ENCODE results near the gene PPP6R2. TPM values are rescaled to one million over a fixed set of nuclear protein-coding genes. Genes with fewer than 3 reads are reported as not detected.

Gene PPP6R2
- polyA plus RNA-seq, 1 experiment: 26.6 TPM

- H3K27ac ChIP-seq (ENCODE audit: low read depth, low read length): peak overlapping the region; percentile 31
- H3K27me3 ChIP-seq (ENCODE audit: control insufficient read depth, insufficient read depth, low read length): no peaks in the 10 kb centered on the region
- POLR2A ChIA-PET: no interaction called here
- TF ChIP-seq, protein P1, sequence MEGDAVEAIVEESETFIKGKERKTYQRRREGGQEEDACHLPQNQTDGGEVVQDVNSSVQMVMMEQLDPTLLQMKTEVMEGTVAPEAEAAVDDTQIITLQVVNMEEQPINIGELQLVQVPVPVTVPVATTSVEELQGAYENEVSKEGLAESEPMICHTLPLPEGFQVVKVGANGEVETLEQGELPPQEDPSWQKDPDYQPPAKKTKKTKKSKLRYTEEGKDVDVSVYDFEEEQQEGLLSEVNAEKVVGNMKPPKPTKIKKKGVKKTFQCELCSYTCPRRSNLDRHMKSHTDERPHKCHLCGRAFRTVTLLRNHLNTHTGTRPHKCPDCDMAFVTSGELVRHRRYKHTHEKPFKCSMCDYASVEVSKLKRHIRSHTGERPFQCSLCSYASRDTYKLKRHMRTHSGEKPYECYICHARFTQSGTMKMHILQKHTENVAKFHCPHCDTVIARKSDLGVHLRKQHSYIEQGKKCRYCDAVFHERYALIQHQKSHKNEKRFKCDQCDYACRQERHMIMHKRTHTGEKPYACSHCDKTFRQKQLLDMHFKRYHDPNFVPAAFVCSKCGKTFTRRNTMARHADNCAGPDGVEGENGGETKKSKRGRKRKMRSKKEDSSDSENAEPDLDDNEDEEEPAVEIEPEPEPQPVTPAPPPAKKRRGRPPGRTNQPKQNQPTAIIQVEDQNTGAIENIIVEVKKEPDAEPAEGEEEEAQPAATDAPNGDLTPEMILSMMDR (IDR thresholded peaks at IDR 0.05; ENCODE audit: low read depth, low read length): no peak
- H3K9me3 ChIP-seq (ENCODE audit: control insufficient read depth, insufficient read depth, low read length): no peaks in the 10 kb centered on the region; the same call in 1 of the 2 replicates
- CTCF ChIA-PET: no interaction called here
- no peak overlapping the region for H3K4me3 ChIP-seq (ENCODE audit: low read depth, low read length)
- DNase-seq (ENCODE audit: low read depth, low spot score): no peak
These were observed 5.7 kb upstream of the PPP6R2 start for GRCh38 chr22:50337262-50338041.

GRCh38 chr22:50338042-50338573, 5.0 kb upstream of the PPP6R2 start:
- ChIA-PET CTCF (no interaction called here), POLR2A (no interaction called here)
- no peak for DNase-seq (ENCODE audit: low read depth, low spot score)
- TF ChIP-seq, protein P1 (IDR thresholded peaks at IDR 0.05; ENCODE audit: low read depth, low read length): no peak
- Histone ChIP-seq H3K27ac (ENCODE audit: low read depth, low read length) (peak overlapping the region; percentile 31), H3K27me3 (ENCODE audit: control insufficient read depth, insufficient read depth, low read length) (no peaks in the 10 kb centered on the region), H3K4me3 (ENCODE audit: low read depth, low read length) (no peak overlapping the region), H3K9me3 (ENCODE audit: control insufficient read depth, insufficient read depth, low read length) (no peaks in the 10 kb centered on the region; the same call in 1 of the 2 replicates)

- CTCF ChIA-PET: no interaction called here
- Histone ChIP-seq H3K9me3 (ENCODE audit: control insufficient read depth, insufficient read depth, low read length) (no peaks in the 10 kb centered on the region; the same call in 1 of the 2 replicates), H3K27ac (ENCODE audit: low read depth, low read length) (no peak overlapping the region), H3K4me3 (ENCODE audit: low read depth, low read length) (no peak overlapping the region), H3K27me3 (ENCODE audit: control insufficient read depth, insufficient read depth, low read length) (no peaks in the 10 kb centered on the region)
- TF ChIP-seq, protein P1 (IDR thresholded peaks at IDR 0.05; ENCODE audit: low read depth, low read length): no peak
- DNase-seq (ENCODE audit: low read depth, low spot score): no peak
- POLR2A ChIA-PET: no interaction called here
These were observed 4.2 kb upstream of the PPP6R2 start for GRCh38 chr22:50338860-50339462.

- no peaks in the 10 kb centered on the region; the same call in 1 of the 2 replicates for H3K9me3 ChIP-seq (ENCODE audit: control insufficient read depth, insufficient read depth, low read length)
- ChIA-PET POLR2A (interaction anchor here (0.9 kb wide), 1 partner anchor 19 kb away, joined by 3 read pairs; no protein-coding TSS in a partner anchor), CTCF (interaction anchor here (1.0 to 2.6 kb wide), 2 partner anchors 14 to 89 kb away, joined by 3 to 25 read pairs; partner anchors contain the start of gene HDAC10)
- TF ChIP-seq, protein P1 (IDR thresholded peaks at IDR 0.05; ENCODE audit: low read depth, low read length): no peak
- DNase-seq (ENCODE audit: low read depth, low spot score): no peak
- no peak overlapping the region for H3K4me3 ChIP-seq (ENCODE audit: low read depth, low read length)
- no peaks in the 10 kb centered on the region for H3K27me3 ChIP-seq (ENCODE audit: control insufficient read depth, insufficient read depth, low read length)
- no peak overlapping the region for H3K27ac ChIP-seq (ENCODE audit: low read depth, low read length)
These were observed 2.9 kb upstream of the PPP6R2 start for GRCh38 chr22:50339945-50340879.

Measured in AG04450 (cell line).